Type B pancreatic cell (in vitro differentiated cells): ENCODE data around the gene BLACAT1. TPM values are rescaled to one million over a fixed set of nuclear protein-coding genes. Genes with fewer than 3 reads are reported as not detected.

Experiments used
- DNase-seq: peaks from one replicate; pipeline ENCODE4 v3.0.0; 2021; ENCODE audit warnings: mixed read lengths; ENCODE audit not compliant: unreplicated experiment; ENCODE audit errors: extremely low spot score
- H3K27ac Mint-ChIP-seq: 2 replicates; pipeline ENCODE4 v1.8.0; 2021; ENCODE audit warnings: mild to moderate bottlenecking, mixed read lengths
- H3K27me3 Mint-ChIP-seq: 2 replicates; pipeline ENCODE4 v1.8.0; 2021; ENCODE audit warnings: mixed read lengths
- H3K36me3 Mint-ChIP-seq: 2 replicates; pipeline ENCODE4 v1.8.0; 2021; ENCODE audit warnings: mixed read lengths
- H3K4me1 Mint-ChIP-seq: one replicate; pipeline ENCODE4 v1.8.0; 2021; ENCODE audit warnings: mixed read lengths; ENCODE audit not compliant: unreplicated experiment
- H3K4me3 Mint-ChIP-seq: 2 replicates; pipeline ENCODE4 v1.8.0; 2021; ENCODE audit warnings: mild to moderate bottlenecking, mixed read lengths
- H3K9me3 Mint-ChIP-seq: 2 replicates; pipeline ENCODE4 v1.8.0; 2021; ENCODE audit warnings: mixed read lengths
- CTCF ChIP-seq: fragments of 200-600 bp; sonication (generic); conservative IDR thresholded peaks from 2 replicates; pipeline ENCODE4 v1.5.0; 2021; ENCODE audit warnings: antibody characterized with exemption, mild to moderate bottlenecking
- total RNA-seq: library from RNA; stranded (reverse); gene quantifications from 2 replicates; pipeline ENCODE4 v1.2.1, GENCODE V29; 2021; ENCODE audit warnings: low replicate concordance

Gene BLACAT1
- total RNA-seq, 1 donor from 2014 or later: 2.4 TPM

- Mint-ChIP-seq H3K27ac (no peak overlapping the region), H3K27me3 (no peaks in the 10 kb centered on the region), H3K36me3 (peaks cover 6% of the 10 kb centered on the region), H3K4me3 (no peak overlapping the region), H3K4me1 (peaks cover 67% of the 10 kb centered on the region), H3K9me3 (no peaks in the 10 kb centered on the region)
- DNase-seq: no peak
- no peak for TF ChIP-seq CTCF
Measured at GRCh38 chr1:205443585-205444299, 12.1 kb downstream of the BLACAT1 start.

- TF ChIP-seq CTCF: no peak
- Mint-ChIP-seq H3K9me3 (no peaks in the 10 kb centered on the region), H3K27ac (peak overlapping the region; percentile 94), H3K36me3 (peaks cover 6% of the 10 kb centered on the region), H3K4me1 (peaks cover 62% of the 10 kb centered on the region), H3K4me3 (peak overlapping the region; percentile 70), H3K27me3 (peaks cover 1% of the 10 kb centered on the region)
- DNase-seq: no peak
Measured at GRCh38 chr1:205442051-205442725, 13.7 kb downstream of the BLACAT1 start.

GRCh38 chr1:205441716-205442050 is 14.2 kb downstream of the BLACAT1 start:
- TF ChIP-seq CTCF: no peak
- DNase-seq: no peak
- H3K4me1 Mint-ChIP-seq: peaks cover 57% of the 10 kb centered on the region
- H3K9me3 Mint-ChIP-seq: no peaks in the 10 kb centered on the region
- peak overlapping the region; percentile 94 for H3K27ac Mint-ChIP-seq
- H3K36me3 Mint-ChIP-seq: peaks cover 6% of the 10 kb centered on the region
- peak overlapping the region; percentile 70 for H3K4me3 Mint-ChIP-seq
- peaks cover 5% of the 10 kb centered on the region for H3K27me3 Mint-ChIP-seq

- peaks cover 56% of the 10 kb centered on the region for H3K4me1 Mint-ChIP-seq
- peaks cover 6% of the 10 kb centered on the region for H3K36me3 Mint-ChIP-seq
- H3K27me3 Mint-ChIP-seq: peaks cover 7% of the 10 kb centered on the region
- no peak for TF ChIP-seq CTCF
- DNase-seq: no peak
- H3K27ac Mint-ChIP-seq: peak overlapping the region; percentile 94
- no peaks in the 10 kb centered on the region for H3K9me3 Mint-ChIP-seq
- H3K4me3 Mint-ChIP-seq: peak overlapping the region; percentile 70
Measured at GRCh38 chr1:205441318-205441633, 14.6 kb downstream of the BLACAT1 start.

GRCh38 chr1:205440476-205441317 is 15.1 kb downstream of the BLACAT1 start:
- DNase-seq: no peak
- Mint-ChIP-seq H3K27me3 (peaks cover 8% of the 10 kb centered on the region), H3K36me3 (peaks cover 2% of the 10 kb centered on the region), H3K9me3 (no peaks in the 10 kb centered on the region), H3K4me3 (peak overlapping the region; percentile 70), H3K4me1 (peaks cover 50% of the 10 kb centered on the region), H3K27ac (peak overlapping the region; percentile 94)
- no peak for TF ChIP-seq CTCF
